Astrocyte of the cerebellum (primary cell): Measurements from ENCODE around the gene EEFSEC.

Source experiments
- DNase-seq: peaks from one replicate; pipeline ENCODE4 v3.0.0-alpha.2; 2011; ENCODE audit warnings: low read depth
- H3K4me3 ChIP-seq: 2 replicates; pipeline ENCODE4 v1.5.1; 2011; ENCODE audit warnings: mild to moderate bottlenecking, low read depth, low read length, moderate library complexity
- CTCF ChIP-seq: IDR thresholded peaks from 2 replicates; pipeline ENCODE4 v1.5.1; 2012; ENCODE audit warnings: low read length, low read depth, moderate library complexity, mild to moderate bottlenecking; ENCODE audit errors: missing control alignments
- in situ Hi-C: cut with HindIII; loops from 2 replicates; pipeline ENCODE4 v1.10.0; 2017; ENCODE audit warnings: low sequenced_read_pairs

EEFSEC gene

GRCh38 chr3:128309026-128309425, 155.7 kb downstream of the EEFSEC start:
- in situ Hi-C loops, result loop anchor here (5.0 kb wide), 1 partner anchor 98 kb away; no protein-coding TSS in a partner anchor
- no peak for DNase-seq
- H3K4me3 ChIP-seq, result no peak overlapping the region
- no peak for TF ChIP-seq CTCF

GRCh38 chr3:128310286-128311058, 157.2 kb downstream of the EEFSEC start:
- in situ Hi-C loops, result no loop called here
- H3K4me3 ChIP-seq, result no peak overlapping the region
- TF ChIP-seq CTCF, result no peak
- DNase-seq, result no peak

GRCh38 chr3:128311441-128311844, 158.2 kb downstream of the EEFSEC start:
- in situ Hi-C loops, result no loop called here
- TF ChIP-seq CTCF, result no peak
- no peak for DNase-seq
- no peak overlapping the region for H3K4me3 ChIP-seq

- in situ Hi-C loops, result no loop called here
- H3K4me3 ChIP-seq, result no peak overlapping the region
- no peak for TF ChIP-seq CTCF
- DNase-seq, result no peak
These were observed 159.0 kb downstream of the EEFSEC start for GRCh38 chr3:128312271-128312670.

- no peak for DNase-seq
- no peak overlapping the region for H3K4me3 ChIP-seq
- TF ChIP-seq CTCF, result no peak
- in situ Hi-C loops, result no loop called here
These were observed 159.9 kb downstream of the EEFSEC start for GRCh38 chr3:128313071-128313725.

- in situ Hi-C loops, result no loop called here
- TF ChIP-seq CTCF, result no peak
- no peak overlapping the region for H3K4me3 ChIP-seq
- no peak for DNase-seq
These were observed 160.7 kb downstream of the EEFSEC start for GRCh38 chr3:128313935-128314334.
